HG03097 (cell line): Measurements from ENCODE around the gene TPX2.

Experiments used
- ATAC-seq: cut with Tn5 transposase; IDR thresholded peaks from one replicate; pipeline ENCODE4 v1.9.1; 2021; ENCODE audit not compliant: unreplicated experiment, low FRiP score

The TPX2 gene

GRCh38 chr20:31845300-31845863 lies 106.3 kb downstream of the TPX2 start, which contains the start of gene FOXS1:
Gene FOXS1, minus strand, starts transcription at chr20:31845604. Its CDS starts 62 bp downstream, at chr20:31845542.
- ATAC-seq = no peak

DNA sequence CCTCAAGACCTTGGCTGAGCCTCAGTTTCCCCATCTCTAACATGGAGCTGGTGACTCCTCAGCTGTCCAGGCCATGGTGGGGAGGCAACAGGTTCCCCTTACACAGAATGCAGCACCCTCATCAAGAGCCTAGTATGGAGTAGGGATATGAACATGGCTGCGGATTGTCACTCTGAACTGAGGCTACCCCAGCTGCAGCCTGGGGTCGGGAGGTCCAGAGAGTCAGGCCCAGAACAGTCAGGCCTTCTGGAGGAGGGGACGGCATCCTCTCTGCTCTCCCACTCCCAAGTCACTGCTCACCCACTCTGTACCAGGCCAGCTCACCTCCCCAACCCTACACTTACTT lies 107.7 kb downstream of the TPX2 start:
- ATAC-seq = no peak

DNA sequence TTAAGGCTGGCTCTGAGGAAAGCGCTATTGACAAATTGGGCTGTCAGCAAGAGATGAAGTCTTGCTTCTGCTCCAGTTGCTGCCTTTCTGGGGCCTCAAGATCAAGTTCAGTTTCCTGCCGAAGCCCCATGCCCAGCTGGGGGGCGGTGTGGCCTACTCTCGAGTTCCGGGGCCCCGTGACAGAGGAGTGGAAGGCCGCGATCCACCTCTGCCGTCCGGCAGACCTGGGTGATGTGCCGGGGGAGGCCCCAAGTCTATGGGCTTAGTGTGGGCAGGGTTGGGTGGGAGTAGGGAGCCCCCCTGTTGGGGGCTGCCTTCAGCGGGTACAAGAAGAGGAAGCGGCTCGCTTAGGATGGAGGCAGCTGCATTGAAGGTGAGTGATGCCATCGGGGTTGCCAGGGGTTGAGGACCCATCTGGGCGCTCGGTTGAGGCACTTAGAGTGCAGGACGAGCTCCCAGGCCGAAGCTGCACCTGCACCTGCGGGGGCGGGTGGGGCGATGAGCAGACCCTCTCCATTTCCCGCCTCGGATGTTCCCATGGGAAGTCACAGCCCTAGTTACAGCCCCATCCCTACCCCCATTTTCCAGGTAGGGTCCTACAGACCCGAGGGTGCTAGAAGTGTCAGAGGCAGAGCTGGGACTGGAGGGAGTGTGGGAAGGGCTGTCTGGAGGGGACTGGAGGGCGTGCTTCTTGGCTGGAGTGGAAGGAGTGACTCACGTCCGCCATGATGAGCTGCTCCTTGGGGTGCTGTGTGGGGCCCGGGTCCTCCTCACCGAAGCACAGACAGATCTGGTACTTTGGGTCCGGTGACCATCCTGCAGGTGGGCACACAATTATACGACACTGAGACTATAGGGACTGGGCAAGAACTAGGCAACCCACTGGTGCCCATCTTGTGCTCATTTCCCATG lies 109.3 kb downstream of the TPX2 start:
- ATAC-seq = no peak

DNA sequence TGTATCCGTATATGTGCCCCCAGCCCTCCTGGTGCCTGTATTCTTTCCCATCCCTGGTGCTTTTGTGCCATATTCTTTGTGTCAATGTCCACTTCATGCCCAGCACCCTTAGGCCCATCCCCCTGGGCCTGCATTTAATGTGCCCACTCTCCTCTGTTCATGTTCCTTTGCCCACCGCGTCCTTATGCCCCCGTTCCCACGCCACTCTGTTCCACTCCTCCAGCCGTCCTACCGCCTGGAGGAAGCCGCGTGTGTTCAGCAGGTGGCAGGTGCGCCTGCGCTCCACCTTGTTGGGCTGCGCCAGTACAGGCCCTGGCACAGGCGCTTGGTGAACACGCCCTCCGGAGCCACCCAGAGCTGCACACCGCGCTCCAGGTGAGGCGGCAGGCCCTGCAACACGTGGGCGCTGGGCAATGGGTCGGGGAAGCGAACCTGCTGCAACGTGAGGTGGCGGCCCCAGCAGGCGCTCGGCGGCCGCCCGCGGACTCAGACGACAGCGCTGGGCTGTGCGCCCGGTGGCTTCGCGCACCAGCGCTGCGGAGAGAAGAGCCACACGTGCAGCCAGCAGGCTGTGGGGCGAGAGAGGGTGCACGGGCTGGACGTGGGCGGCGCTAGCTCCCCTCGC lies 110.3 kb downstream of the TPX2 start:
- no peak for ATAC-seq
